PFSK-1 (cell line): Measurements from ENCODE around the gene NCOR2.

Experiments
- POLR2AphosphoS5 ChIP-seq: IDR thresholded peaks from 2 replicates; pipeline ENCODE4 v1.6.1; 2012; ENCODE audit warnings: low read depth, mild to moderate bottlenecking, control low read depth, low read length, moderate library complexity
- REST ChIP-seq, 2 experiments: IDR thresholded peaks; 2 replicates each; pipeline versions ENCODE4 v1.6.1 to v1.8.0; 2011 to 2012; ENCODE audit warnings: low read depth in 2 of 2, low read length in 2 of 2, control low read depth in 1 of 2, inconsistent platforms in 1 of 2, mild to moderate bottlenecking in 1 of 2, moderate library complexity in 1 of 2; ENCODE audit not compliant: insufficient read depth in 1 of 2
- TAF1 ChIP-seq: IDR thresholded peaks from 2 replicates; pipeline ENCODE4 v1.6.1; 2012; ENCODE audit warnings: low read length, control low read depth, borderline replicate concordance; ENCODE audit not compliant: insufficient read depth

GRCh38 chr12:124593176-124593575 is 25.8 kb upstream of the NCOR2 start:
- no peak for TF ChIP-seq POLR2AphosphoS5
- no peak for TF ChIP-seq TAF1
- TF ChIP-seq REST (IDR thresholded peaks at IDR 0.05; ENCODE audit: insufficient read depth in 1 of 2, low read depth in 2 of 2, low read length in 2 of 2) = no peak
